ENCODE data around the gene STIM2.

STIM2 gene

DNA sequence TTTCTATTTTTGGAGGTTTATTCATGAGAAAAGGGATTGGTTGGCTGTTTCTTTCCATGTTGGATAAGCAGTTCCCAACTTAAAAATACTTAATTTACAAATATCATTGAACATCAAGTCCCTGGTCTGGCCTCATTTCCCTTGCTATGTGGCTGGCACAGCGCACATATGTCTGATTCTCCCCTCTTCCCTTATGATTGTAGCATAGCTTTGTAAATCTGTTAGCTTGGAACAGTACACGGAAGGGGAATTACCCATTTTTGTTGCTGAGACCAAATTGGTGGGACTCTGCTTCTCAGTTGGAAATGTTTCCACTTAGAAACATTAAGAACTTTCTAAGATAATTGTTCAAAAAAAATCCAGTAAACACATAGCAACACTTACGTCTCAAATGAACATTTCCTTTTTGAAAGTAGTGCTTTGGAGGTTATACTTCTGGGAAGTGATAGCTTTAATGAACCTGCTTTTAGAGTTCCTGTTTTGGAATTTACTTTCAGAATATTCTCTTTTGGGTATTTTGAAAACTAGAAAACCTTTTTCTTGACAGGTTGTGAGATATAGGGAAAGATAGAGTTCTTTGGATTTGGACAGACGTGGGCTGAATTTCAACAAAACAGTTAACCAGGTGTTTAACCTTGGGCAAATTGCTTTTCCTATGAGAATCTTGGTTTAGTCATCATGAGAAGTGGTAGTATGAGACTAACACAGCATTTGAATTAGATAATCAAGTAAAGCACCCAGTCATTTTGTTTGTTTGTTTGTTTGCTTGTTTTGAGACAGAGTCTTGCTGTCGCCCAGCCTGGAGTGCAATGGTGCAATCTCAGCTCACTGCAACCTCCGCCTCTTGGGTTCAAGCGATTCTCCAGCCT is 47.3 kb downstream of the STIM2 start:
- no peak for DNase-seq

- no peak for DNase-seq
Measured at GRCh38 chr4:26909369-26909768, 48.7 kb downstream of the STIM2 start.

GRCh38 chr4:26911254-26911653 is 50.6 kb downstream of the STIM2 start:
- DNase-seq: no peak

GRCh38 chr4:26912069-26912468 is 51.4 kb downstream of the STIM2 start:
- no peak for DNase-seq

- no peak for DNase-seq
Measured at GRCh38 chr4:26912810-26913209, 52.2 kb downstream of the STIM2 start.

- peak; percentile 6 for DNase-seq
Measured at GRCh38 chr4:26916195-26916594, 55.6 kb downstream of the STIM2 start.

DNA sequence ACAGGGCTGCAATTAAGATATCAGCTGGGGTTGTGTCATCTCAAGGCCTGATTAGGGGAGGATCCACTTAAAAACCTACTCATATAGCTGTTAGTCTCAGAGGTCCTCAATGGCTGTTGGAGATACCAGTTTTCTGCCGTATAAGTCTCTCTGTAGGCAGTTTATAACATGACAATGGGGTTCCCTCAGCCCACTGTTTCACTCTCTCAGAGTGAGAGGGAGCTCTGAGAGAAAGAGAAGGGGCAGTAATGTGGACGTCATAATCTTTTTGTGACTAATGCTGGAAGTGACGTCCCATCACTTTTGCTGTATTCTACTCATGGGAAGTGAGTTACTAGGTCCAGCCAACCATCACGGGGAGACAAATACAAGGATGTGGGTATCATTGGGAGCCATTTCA is 70.3 kb downstream of the STIM2 start:
- DNase-seq: no peak

DNA sequence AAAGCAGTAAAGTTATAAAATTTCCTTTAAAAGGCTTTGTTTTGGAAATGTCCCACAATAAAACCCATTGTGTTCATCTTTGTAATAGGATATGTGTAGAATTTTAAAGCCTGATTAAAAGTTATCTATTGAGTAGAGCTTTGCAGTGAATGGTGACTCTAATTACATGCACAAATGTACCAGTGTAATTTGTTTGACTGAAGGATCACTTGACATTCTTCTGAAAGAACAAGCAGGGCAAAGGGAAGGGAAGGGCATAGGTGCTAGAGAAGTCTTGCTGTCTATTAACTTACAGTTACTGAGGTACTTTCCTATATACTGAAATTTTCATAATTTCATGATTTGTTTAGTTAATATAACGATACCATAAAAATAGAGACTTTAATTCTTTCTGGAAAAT is 70.8 kb downstream of the STIM2 start:
- DNase-seq: no peak

- DNase-seq: peak; percentile 78
Measured at GRCh38 chr4:26931966-26932365, 71.3 kb downstream of the STIM2 start.

- DNase-seq: no peak
Measured at GRCh38 chr4:26935397-26935796, 74.8 kb downstream of the STIM2 start.

- no peak for DNase-seq
Measured at GRCh38 chr4:26936284-26937065, 75.8 kb downstream of the STIM2 start.

GRCh38 chr4:26937139-26937538 is 76.5 kb downstream of the STIM2 start:
- DNase-seq: no peak

GRCh38 chr4:26937567-26937966 is 76.9 kb downstream of the STIM2 start:
- DNase-seq: no peak

DNA sequence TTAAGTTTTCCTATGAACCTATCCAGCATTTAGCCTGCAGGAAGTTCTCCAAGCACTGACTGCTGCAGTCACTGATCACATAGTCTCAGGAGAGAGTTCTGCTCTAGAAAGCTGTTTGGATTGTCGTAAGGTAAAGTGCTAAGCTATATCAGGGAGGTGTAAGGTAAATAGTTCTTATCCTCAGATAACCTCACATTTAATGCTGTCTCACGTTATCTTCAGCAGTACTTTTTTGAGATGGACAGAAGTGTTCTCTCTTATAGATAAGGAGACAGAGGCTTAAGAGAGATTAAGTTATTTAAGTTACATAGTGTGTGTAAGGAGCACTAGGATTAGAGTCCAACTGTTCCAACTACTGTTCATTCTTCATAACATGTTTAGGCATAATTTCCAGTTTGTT is 77.9 kb downstream of the STIM2 start:
- DNase-seq: no peak

- DNase-seq: no peak
Measured at GRCh38 chr4:26941951-26942350, 81.3 kb downstream of the STIM2 start.

DNA sequence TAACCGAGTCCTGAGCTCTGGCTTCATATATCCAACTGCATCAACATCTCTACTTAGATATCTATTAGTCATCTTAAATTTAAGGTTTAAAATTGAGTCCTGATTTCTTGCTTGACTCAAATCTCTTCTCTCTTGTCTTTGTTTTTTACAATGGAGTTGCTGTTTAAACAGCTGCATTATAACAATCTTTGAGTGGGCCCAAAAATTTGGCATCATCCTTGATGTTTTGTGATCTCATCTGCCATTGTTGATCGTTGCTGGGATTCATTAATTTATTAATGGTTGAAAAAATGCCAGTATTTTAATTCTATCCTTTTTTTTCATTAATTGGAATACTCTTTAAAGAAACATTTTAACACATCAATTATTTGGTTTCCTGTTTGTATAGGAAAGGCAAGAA is 82.2 kb downstream of the STIM2 start:
- no peak for DNase-seq

GRCh38 chr4:26943391-26943790 is 82.8 kb downstream of the STIM2 start:
- DNase-seq: no peak

DNA sequence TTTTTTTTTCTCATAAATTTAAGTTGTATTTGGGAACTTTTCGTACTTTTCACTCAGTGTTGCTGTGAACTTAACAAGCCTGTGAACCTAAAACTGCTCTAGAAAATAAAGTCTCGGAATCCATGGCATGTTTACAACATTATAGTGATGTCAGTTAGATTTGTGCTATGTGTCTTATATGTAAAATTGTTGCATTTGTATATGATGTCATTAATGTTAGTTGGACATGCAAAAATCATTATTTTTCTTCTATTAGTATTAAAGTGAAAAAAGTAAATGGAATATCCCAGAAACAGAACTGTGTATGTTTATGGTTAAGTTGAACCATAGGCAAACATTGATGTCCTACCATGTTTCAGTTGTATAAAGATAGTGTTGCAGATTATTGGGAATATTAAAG is 85.2 kb downstream of the STIM2 start:
- DNase-seq: no peak

DNA sequence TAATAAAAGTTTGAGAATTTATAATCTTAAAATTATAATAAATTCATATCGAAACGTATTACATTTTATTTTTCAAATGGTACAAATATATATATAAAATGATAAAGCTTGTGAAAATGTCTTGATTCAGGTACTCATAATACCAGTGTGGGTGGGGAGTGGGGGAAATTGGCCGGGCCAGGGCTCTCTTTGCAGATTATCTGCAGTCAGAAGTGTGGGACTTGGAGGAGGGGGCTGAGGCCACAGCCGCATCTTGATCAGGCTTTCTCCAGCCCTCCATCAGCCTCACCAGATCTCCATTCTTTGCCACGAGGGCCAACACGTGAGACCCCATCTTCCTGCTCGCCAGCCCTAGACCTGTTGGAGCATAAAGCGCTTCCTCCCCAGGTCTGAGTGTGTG is 86.7 kb downstream of the STIM2 start:
- no peak for DNase-seq

- DNase-seq: no peak
Measured at GRCh38 chr4:26950446-26950845, 89.8 kb downstream of the STIM2 start.

- no peak for DNase-seq
Measured at GRCh38 chr4:26952891-26953290, 92.2 kb downstream of the STIM2 start.

- no peak for DNase-seq
Measured at GRCh38 chr4:26953366-26953765, 92.7 kb downstream of the STIM2 start.

GRCh38 chr4:26953770-26954423 is 93.3 kb downstream of the STIM2 start:
- DNase-seq: no peak

DNA sequence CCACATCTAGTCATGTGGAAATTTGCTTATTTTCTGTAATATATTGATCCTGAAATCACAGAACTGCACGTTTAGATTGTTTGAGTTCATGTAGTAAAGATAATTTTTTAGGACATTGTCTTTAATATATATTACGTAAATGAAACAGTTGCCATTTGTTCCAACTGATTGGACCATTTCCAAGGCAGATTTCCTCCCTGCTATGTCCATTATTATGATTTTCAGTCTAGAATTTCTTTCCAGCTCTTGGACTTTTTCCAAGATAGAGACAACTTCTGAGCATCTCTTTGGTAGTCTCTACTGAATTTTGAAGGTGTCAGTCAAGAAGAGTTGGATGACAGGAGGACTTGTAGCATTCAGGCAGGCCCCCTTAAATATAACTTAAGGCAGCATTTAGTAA is 94.6 kb downstream of the STIM2 start:
- no peak for DNase-seq
